HepG2 (cell line): ENCODE measurements around the gene SLC17A9. TPM values are rescaled to one million over a fixed set of nuclear protein-coding genes. Genes with fewer than 3 reads are reported as not detected.

ENCODE experiments used
- CC2D1A ChIP-seq: sonication (generic); formaldehyde crosslinking; IDR thresholded peaks from 2 replicates; pipeline ENCODE4 v1.8.1; 2023; ENCODE audit warnings: mild to moderate bottlenecking, missing genetic modification reagents
- CCAR2 ChIP-seq: fragments of 200-400 bp; formaldehyde crosslinking; optimal IDR thresholded peaks from 2 replicates; pipeline ENCODE3; 2018; ENCODE audit warnings: low read depth, mild to moderate bottlenecking, low read length, moderate library complexity
- GABPB1 ChIP-seq: IDR thresholded peaks from 2 replicates; pipeline ENCODE4 v1.6.1; 2016; ENCODE audit warnings: mild to moderate bottlenecking, missing genetic modification reagents, moderate library complexity, missing compliant biosample characterization
- KDM6A ChIP-seq: IDR thresholded peaks from 2 replicates; pipeline ENCODE4 v1.6.1; 2016; ENCODE audit warnings: low read depth
- MAFG ChIP-seq: sonication (generic); formaldehyde crosslinking; IDR thresholded peaks from 2 replicates; pipeline ENCODE4 v1.5.1; 2020; ENCODE audit warnings: mild to moderate bottlenecking, missing genetic modification reagents
- MEIS1 ChIP-seq: sonication (generic); formaldehyde crosslinking; IDR thresholded peaks from 2 replicates; pipeline ENCODE4 v1.9.0; 2021; ENCODE audit warnings: mild to moderate bottlenecking, missing genetic modification reagents, moderate library complexity, borderline replicate concordance
- NFKBIZ ChIP-seq: IDR thresholded peaks from 2 replicates; pipeline ENCODE4 v1.6.1; 2018; ENCODE audit warnings: missing genetic modification reagents, missing compliant biosample characterization
- SP2 ChIP-seq: sonication (generic); formaldehyde crosslinking; IDR thresholded peaks from 2 replicates; pipeline ENCODE4 v1.5.1; 2020; ENCODE audit warnings: mild to moderate bottlenecking, missing genetic modification reagents
- TSC22D2 ChIP-seq: sonication (generic); formaldehyde crosslinking; IDR thresholded peaks from 2 replicates; pipeline ENCODE4 v1.5.1; 2020; ENCODE audit warnings: missing genetic modification reagents, mild to moderate bottlenecking, borderline replicate concordance
- ZNF333 ChIP-seq: sonication (generic); formaldehyde crosslinking; IDR thresholded peaks from 2 replicates; pipeline ENCODE4 v1.4.0; 2020; ENCODE audit warnings: mild to moderate bottlenecking, missing genetic modification reagents, borderline replicate concordance
- ZNF496 ChIP-seq: sonication (generic); formaldehyde crosslinking; IDR thresholded peaks from 2 replicates; pipeline ENCODE4 v1.8.1; 2023; ENCODE audit warnings: mild to moderate bottlenecking, moderate library complexity, missing genetic modification reagents; ENCODE audit not compliant: insufficient replicate concordance
- ZNF530 ChIP-seq: sonication (generic); formaldehyde crosslinking; IDR thresholded peaks from 2 replicates; pipeline ENCODE4 v1.5.0; 2020; ENCODE audit warnings: low read depth, mild to moderate bottlenecking, missing genetic modification reagents
- ZNF747 ChIP-seq: sonication (generic); formaldehyde crosslinking; IDR thresholded peaks from 2 replicates; pipeline ENCODE4 v1.8.1; 2023; ENCODE audit warnings: missing genetic modification reagents, mild to moderate bottlenecking, borderline replicate concordance
- ZNF788 ChIP-seq: sonication (generic); formaldehyde crosslinking; IDR thresholded peaks from 2 replicates; pipeline ENCODE4 v1.5.0; 2020; ENCODE audit warnings: mild to moderate bottlenecking, missing genetic modification reagents, borderline replicate concordance
- polyA plus RNA-seq, 8 experiments: library from polyadenylated mRNA; depleted of rRNA in 3 of 8; stranded (reverse) in 7 of 8; unstranded in 1 of 8; fragments of >200 nt; fragmentation: Illumina TruSeq in 4 of 8; extraction: Trizol in 4 of 8; gene quantifications; 2 replicates each; pipeline versions ENCODE4 v1.2.1 to v1.2.3, GENCODE V29; 2011 to 2016; ENCODE audit warnings: low read depth in 4 of 8, missing spikeins in 1 of 8, mixed read lengths in 1 of 8; ENCODE audit not compliant: insufficient read depth in 1 of 8
- total RNA-seq, 5 experiments: library from RNA; depleted of rRNA; stranded (reverse); fragments of >200 nt; fragmentation: Illumina TruSeq; extraction: Trizol; gene quantifications; 2 replicates each; pipeline ENCODE4 v1.2.3, GENCODE V29; 2016; ENCODE audit warnings: low read depth in 1 of 5
- TF ChIP-seq, protein P1 (sequence below): sonication (generic); formaldehyde crosslinking; IDR thresholded peaks from 2 replicates; pipeline ENCODE4 v1.8.1; 2023; ENCODE audit warnings: mild to moderate bottlenecking, moderate library complexity, missing genetic modification reagents
- TF ChIP-seq, protein P2 (sequence below): sonication (generic); formaldehyde crosslinking; conservative IDR thresholded peaks from 2 replicates; pipeline ENCODE4 v1.5.0; 2020; ENCODE audit warnings: missing genetic modification reagents
- TF ChIP-seq, protein P3 (sequence below): sonication (generic); formaldehyde crosslinking; IDR thresholded peaks from 2 replicates; pipeline ENCODE4 v1.4.0; 2020; ENCODE audit warnings: low read depth, mild to moderate bottlenecking, missing genetic modification reagents
- TF ChIP-seq, protein P4 (sequence below): sonication (generic); formaldehyde crosslinking; IDR thresholded peaks from 2 replicates; pipeline ENCODE4 v1.5.0; 2020; ENCODE audit warnings: missing genetic modification reagents
- TF ChIP-seq, protein P5 (sequence below): IDR thresholded peaks from 2 replicates; pipeline ENCODE4 v1.6.1; 2016; ENCODE audit warnings: low read depth, missing genetic modification reagents, missing compliant biosample characterization

The SLC17A9 gene
- total and polyA plus RNA-seq, 2 of the 13 experiments (the other 11 are each of a cell fraction or from before 2014, with no cell fraction given), result 110 to 191 TPM

DNA sequence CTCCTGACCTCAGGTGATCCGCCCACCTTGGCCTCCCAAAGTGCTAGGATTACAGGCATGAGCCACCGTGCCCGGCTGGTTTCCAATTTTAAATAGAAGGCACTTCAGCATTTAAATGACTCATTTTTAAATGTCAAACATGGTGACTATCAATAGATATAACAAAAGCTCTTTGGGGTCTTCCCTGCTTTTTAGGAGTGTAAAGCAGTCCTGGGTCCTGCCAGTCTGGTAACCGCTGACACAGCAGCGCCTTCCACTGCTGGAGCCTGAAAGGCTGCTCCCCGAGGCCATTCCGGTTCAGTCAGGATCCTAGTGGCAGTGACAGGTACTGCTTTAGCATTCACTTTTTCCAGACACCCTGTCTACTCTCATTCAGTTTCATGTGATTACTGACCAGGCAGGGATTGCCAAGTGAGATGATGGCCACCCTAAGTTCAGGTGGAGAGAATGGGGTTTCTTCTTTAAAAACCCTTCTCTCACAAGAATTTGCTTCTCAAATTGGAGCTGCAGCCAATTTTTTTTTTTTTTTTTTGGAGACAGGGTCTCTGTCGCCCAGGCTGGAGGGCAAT, 31.3 kb upstream of the SLC17A9 start (continued):
- TF ChIP-seq ZNF496 (CRISPR knock-in tag), result no peak
- TF ChIP-seq, protein P1, sequence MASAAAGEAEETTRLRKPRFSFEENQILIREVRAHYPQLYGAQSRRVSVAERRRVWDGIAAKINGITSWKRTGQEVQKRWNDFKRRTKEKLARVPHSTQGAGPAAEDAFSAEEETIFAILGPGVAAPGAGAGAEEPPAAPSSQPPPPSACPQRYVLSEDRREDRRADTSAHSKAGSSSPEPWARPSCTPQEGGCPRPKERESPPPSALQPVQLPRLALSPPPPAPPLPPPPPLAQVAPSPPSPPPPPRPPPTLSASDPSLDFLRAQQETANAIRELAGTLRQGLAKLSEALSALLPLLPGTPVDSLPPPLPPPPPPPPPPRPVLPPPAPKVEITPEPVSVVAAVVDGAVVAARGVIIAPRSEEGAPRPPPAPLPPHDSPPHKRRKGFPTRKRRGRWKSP (CRISPR knock-in tag), result no peak
- TF ChIP-seq ZNF788 (CRISPR knock-in tag), result peak; percentile 39; the same call in 1 of the 2 replicates
- TF ChIP-seq MAFG (CRISPR knock-in tag), result 0 out of 2 replicates have a peak, but pooled peaks have one; percentile 41
- TF ChIP-seq CC2D1A (CRISPR knock-in tag), result peak; percentile 73; the same call in 1 of the 2 replicates
- no peak for TF ChIP-seq TSC22D2
- TF ChIP-seq, protein P2, sequence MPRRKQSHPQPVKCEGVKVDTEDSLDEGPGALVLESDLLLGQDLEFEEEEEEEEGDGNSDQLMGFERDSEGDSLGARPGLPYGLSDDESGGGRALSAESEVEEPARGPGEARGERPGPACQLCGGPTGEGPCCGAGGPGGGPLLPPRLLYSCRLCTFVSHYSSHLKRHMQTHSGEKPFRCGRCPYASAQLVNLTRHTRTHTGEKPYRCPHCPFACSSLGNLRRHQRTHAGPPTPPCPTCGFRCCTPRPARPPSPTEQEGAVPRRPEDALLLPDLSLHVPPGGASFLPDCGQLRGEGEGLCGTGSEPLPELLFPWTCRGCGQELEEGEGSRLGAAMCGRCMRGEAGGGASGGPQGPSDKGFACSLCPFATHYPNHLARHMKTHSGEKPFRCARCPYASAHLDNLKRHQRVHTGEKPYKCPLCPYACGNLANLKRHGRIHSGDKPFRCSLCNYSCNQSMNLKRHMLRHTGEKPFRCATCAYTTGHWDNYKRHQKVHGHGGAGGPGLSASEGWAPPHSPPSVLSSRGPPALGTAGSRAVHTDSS (CRISPR knock-in tag), result no peak
- no peak for TF ChIP-seq ZNF530
- TF ChIP-seq CCAR2, result no peak
- TF ChIP-seq NFKBIZ (CRISPR knock-in tag), result 0 out of 2 replicates have a peak, but pooled peaks have one; percentile 78
- TF ChIP-seq MEIS1, result peak; percentile 48; the same call in 1 of the 2 replicates
- TF ChIP-seq ZNF747 (CRISPR knock-in tag), result no peak
- TF ChIP-seq GABPB1 (CRISPR knock-in tag), result peak; percentile 43; the same call in 1 of the 2 replicates
- TF ChIP-seq ZNF333, result no peak
- TF ChIP-seq, protein P3, sequence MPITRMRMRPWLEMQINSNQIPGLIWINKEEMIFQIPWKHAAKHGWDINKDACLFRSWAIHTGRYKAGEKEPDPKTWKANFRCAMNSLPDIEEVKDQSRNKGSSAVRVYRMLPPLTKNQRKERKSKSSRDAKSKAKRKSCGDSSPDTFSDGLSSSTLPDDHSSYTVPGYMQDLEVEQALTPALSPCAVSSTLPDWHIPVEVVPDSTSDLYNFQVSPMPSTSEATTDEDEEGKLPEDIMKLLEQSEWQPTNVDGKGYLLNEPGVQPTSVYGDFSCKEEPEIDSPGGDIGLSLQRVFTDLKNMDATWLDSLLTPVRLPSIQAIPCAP (CRISPR knock-in tag), result no peak
- TF ChIP-seq KDM6A (CRISPR knock-in tag), result no peak; the same call in 1 of the 2 replicates
- no peak for TF ChIP-seq SP2 (CRISPR knock-in tag)
- TF ChIP-seq, protein P4, sequence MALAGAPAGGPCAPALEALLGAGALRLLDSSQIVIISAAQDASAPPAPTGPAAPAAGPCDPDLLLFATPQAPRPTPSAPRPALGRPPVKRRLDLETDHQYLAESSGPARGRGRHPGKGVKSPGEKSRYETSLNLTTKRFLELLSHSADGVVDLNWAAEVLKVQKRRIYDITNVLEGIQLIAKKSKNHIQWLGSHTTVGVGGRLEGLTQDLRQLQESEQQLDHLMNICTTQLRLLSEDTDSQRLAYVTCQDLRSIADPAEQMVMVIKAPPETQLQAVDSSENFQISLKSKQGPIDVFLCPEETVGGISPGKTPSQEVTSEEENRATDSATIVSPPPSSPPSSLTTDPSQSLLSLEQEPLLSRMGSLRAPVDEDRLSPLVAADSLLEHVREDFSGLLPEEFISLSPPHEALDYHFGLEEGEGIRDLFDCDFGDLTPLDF, result no peak
- TF ChIP-seq, protein P5, sequence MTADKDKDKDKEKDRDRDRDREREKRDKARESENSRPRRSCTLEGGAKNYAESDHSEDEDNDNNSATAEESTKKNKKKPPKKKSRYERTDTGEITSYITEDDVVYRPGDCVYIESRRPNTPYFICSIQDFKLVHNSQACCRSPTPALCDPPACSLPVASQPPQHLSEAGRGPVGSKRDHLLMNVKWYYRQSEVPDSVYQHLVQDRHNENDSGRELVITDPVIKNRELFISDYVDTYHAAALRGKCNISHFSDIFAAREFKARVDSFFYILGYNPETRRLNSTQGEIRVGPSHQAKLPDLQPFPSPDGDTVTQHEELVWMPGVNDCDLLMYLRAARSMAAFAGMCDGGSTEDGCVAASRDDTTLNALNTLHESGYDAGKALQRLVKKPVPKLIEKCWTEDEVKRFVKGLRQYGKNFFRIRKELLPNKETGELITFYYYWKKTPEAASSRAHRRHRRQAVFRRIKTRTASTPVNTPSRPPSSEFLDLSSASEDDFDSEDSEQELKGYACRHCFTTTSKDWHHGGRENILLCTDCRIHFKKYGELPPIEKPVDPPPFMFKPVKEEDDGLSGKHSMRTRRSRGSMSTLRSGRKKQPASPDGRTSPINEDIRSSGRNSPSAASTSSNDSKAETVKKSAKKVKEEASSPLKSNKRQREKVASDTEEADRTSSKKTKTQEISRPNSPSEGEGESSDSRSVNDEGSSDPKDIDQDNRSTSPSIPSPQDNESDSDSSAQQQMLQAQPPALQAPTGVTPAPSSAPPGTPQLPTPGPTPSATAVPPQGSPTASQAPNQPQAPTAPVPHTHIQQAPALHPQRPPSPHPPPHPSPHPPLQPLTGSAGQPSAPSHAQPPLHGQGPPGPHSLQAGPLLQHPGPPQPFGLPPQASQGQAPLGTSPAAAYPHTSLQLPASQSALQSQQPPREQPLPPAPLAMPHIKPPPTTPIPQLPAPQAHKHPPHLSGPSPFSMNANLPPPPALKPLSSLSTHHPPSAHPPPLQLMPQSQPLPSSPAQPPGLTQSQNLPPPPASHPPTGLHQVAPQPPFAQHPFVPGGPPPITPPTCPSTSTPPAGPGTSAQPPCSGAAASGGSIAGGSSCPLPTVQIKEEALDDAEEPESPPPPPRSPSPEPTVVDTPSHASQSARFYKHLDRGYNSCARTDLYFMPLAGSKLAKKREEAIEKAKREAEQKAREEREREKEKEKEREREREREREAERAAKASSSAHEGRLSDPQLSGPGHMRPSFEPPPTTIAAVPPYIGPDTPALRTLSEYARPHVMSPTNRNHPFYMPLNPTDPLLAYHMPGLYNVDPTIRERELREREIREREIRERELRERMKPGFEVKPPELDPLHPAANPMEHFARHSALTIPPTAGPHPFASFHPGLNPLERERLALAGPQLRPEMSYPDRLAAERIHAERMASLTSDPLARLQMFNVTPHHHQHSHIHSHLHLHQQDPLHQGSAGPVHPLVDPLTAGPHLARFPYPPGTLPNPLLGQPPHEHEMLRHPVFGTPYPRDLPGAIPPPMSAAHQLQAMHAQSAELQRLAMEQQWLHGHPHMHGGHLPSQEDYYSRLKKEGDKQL (CRISPR knock-in tag), result no peak
